Measurements from ENCODE around the gene RLBP1. TPM values are rescaled to one million over a fixed set of nuclear protein-coding genes. Genes with fewer than 3 reads are reported as not detected.

RLBP1 gene
- total and polyA plus RNA-seq, 2 of the 4 experiments (the other 2 are of a cell fraction) = not detected

- in situ Hi-C loops (cut with MboI; ENCODE audit: low sequenced_read_pairs) (no loop called here), dilution Hi-C loops (cut with HindIII; ENCODE audit: low sequenced_read_pairs, unreplicated experiment) (no loop called here), intact Hi-C loops (cut with micrococcal nuclease) (no loop called here)
- no CpG with 5 or more reads among the region's 2 CpGs for WGBS, 2 experiments (ENCODE audit: extremely low coverage in 2 of 2, insufficient read length in 1 of 2)
- no peak overlapping the region for H2BK120ac ChIP-seq (ENCODE audit: low read depth, low read length)
- no peak overlapping the region for H3K4me2 ChIP-seq (ENCODE audit: low read depth, low read length)
- H3K4me3 ChIP-seq (ENCODE audit: insufficient read depth, low read depth, low read length) = no peak overlapping the region
- no peaks in the 10 kb centered on the region for H4K20me1 ChIP-seq (ENCODE audit: insufficient read depth, low read length)
- H3K36me3 ChIP-seq (ENCODE audit: control insufficient read depth, insufficient read depth, low read length) = peaks cover 2% of the 10 kb centered on the region; the same call in 1 of the 2 replicates
- no peak overlapping the region for H3K4ac ChIP-seq (ENCODE audit: low read depth, low read length)
- no peak overlapping the region for H3K23ac ChIP-seq (ENCODE audit: low read depth, low read length)
- no peak overlapping the region for H4K8ac ChIP-seq (ENCODE audit: low read depth in 2 of 2, low read length in 2 of 2)
- no peak for TF ChIP-seq FOS (IDR thresholded peaks at IDR 0.05; ENCODE audit: low read depth, low read length)
- TF ChIP-seq MAZ (IDR thresholded peaks at IDR 0.05; ENCODE audit: borderline replicate concordance, low read depth, low read length) = no peak
- TF ChIP-seq RAD21 (IDR thresholded peaks at IDR 0.05; ENCODE audit: low read length) = no peak
- no peak for TF ChIP-seq CHD1 (IDR thresholded peaks at IDR 0.05; ENCODE audit: low read depth, low read length)
- no peak for TF ChIP-seq CEBPB (IDR thresholded peaks at IDR 0.05; ENCODE audit: low read depth, low read length)
- no peak for TF ChIP-seq USF2 (IDR thresholded peaks at IDR 0.05; ENCODE audit: low read depth, low read length)
- TF ChIP-seq MXI1 (IDR thresholded peaks at IDR 0.05; ENCODE audit: borderline replicate concordance, low read depth, low read length) = no peak
- TF ChIP-seq RFX5 (IDR thresholded peaks at IDR 0.05; ENCODE audit: low read depth, low read length) = no peak
- TF ChIP-seq MAFK (IDR thresholded peaks at IDR 0.05; ENCODE audit: low read depth, low read length) = no peak
- TF ChIP-seq ELK1 (IDR thresholded peaks at IDR 0.05; ENCODE audit: borderline replicate concordance, low read depth, low read length) = no peak
- no peak for TF ChIP-seq CTCF (conservative IDR thresholded peaks at IDR 0.05; ENCODE audit: low read depth, low read length)
- no peak for TF ChIP-seq RCOR1 (IDR thresholded peaks at IDR 0.05; ENCODE audit: insufficient replicate concordance, low read length)
- TF ChIP-seq NFE2L2 (IDR thresholded peaks at IDR 0.05; ENCODE audit: low read depth, low read length) = no peak
- TF ChIP-seq SMC3 (IDR thresholded peaks at IDR 0.05; ENCODE audit: low read depth, low read length) = no peak
- no peak for TF ChIP-seq BHLHE40 (IDR thresholded peaks at IDR 0.05; ENCODE audit: low read depth, low read length)
- no peak for TF ChIP-seq POLR2A (IDR thresholded peaks at IDR 0.05; ENCODE audit: low read depth, low read length)
- H3K9me3 ChIP-seq (ENCODE audit: control insufficient read depth, insufficient read depth, low read length) = no peaks in the 10 kb centered on the region
- no TSS peak for BruUV-seq (replicated peaks)
- no peak overlapping the region for H3K14ac ChIP-seq (replicated peaks; ENCODE audit: low read depth, low read length)
- no peak overlapping the region for H3K27ac ChIP-seq (ENCODE audit: insufficient read depth, low read length)
- ChIA-PET POLR2A (ENCODE audit: unreplicated experiment) (no interaction called here), CTCF (interaction anchor here (0.6 kb wide), 2 partner anchors 374 to 1596 kb away, joined by 3 read pairs; no protein-coding TSS in a partner anchor)
- H2BK5ac ChIP-seq (ENCODE audit: low read depth, low read length, poor library complexity, severe bottlenecking) = no peak overlapping the region
- no peak overlapping the region for H4K91ac ChIP-seq (ENCODE audit: insufficient read depth, low read depth, low read length)
- no peak overlapping the region for H3K9ac ChIP-seq (ENCODE audit: low read depth, low read length)
- DNase-seq = no peak
- no peaks in the 10 kb centered on the region for H3K27me3 ChIP-seq (ENCODE audit: control insufficient read depth, insufficient read depth, low read length)
- ATAC-seq (ENCODE audit: low read depth) = no peak
- no peak overlapping the region for H3K18ac ChIP-seq (ENCODE audit: low read depth, low read length)
- H2AK9ac ChIP-seq (replicated peaks; ENCODE audit: low read depth, low read length, poor library complexity) = no peak overlapping the region
- H3K56ac ChIP-seq (ENCODE audit: extremely low read depth, insufficient read depth, low read length) = no peak overlapping the region
- no peak overlapping the region for H2BK15ac ChIP-seq (ENCODE audit: low read depth, low read length)
- H3K79me1 ChIP-seq (ENCODE audit: low read depth in 1 of 2, low read length in 2 of 2) = peaks cover 19 to 25% of the 10 kb centered on the region in 2 experiments
- no peaks in the 10 kb centered on the region for H3K4me1 ChIP-seq (ENCODE audit: control insufficient read depth, insufficient read depth, low read length)
- peaks cover 3% of the 10 kb centered on the region; the same call in 1 of the 2 replicates for H3K9me1 ChIP-seq (ENCODE audit: insufficient read depth, low read length)
- H2AFZ ChIP-seq (replicated peaks; ENCODE audit: low read length, poor library complexity) = no peak overlapping the region
- no peak overlapping the region for H4K5ac ChIP-seq (ENCODE audit: low read depth, low read length)
- H2AK5ac ChIP-seq (ENCODE audit: low read depth, low read length) = no peak overlapping the region
- no peak overlapping the region for H2BK20ac ChIP-seq (ENCODE audit: low read depth, low read length)
Observed at GRCh38 chr15:89248584-89248983, 27.2 kb upstream of the RLBP1 start.
